GM18505 (cell line): ENCODE data around the gene COL19A1.
A peak's percentile ranks its signal among the peaks of the same experiment; 100 is the strongest.

Source experiments
- ATAC-seq: cut with Tn5 transposase; IDR thresholded peaks from one replicate; pipeline ENCODE4 v1.9.1; 2021; ENCODE audit not compliant: unreplicated experiment
- POLR2A ChIP-seq: IDR thresholded peaks from 4 replicates; pipeline ENCODE4 v1.6.1; 2011; ENCODE audit warnings: borderline replicate concordance; ENCODE audit not compliant: insufficient read depth, insufficient read length; ENCODE audit errors: extremely low read depth

The COL19A1 gene

DNA sequence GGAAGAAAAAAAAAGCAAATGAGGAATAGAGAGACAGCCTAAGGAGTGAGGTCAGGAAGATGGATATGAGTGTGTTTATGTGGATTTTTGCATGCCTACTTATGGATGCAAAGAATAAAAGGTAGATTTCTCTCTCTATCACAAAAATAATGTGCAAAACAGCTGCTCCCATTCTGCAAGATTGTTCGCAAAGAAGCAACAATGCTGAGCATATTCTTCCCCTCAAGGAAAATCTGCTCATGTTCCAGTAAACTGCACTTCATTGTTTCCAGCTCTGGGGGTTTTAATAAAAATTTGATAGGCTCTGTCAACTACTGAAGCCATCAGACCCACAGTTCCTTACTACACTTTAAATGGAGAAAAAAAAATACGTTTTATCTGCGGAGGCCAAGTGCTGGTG is 259.2 kb downstream of the COL19A1 start:
- no peak for TF ChIP-seq POLR2A

DNA sequence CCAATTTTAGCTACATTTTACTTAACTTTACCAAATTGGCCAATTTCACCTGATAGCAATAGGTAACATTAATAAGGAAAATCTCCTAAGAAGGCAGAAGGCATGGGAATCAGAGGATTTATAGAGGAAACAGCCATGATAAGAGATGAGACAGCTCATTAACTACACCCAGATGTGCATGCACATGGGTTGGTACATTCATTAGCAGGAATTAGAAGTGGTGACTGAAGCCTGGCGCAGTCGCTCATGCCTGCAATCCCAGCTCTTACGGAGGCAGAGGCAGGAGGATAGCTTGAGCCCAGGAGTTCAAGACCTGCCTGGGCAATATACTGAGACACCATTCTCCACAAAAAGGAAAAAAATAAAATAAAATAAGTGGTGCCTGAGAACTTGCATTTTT is 263.0 kb downstream of the COL19A1 start:
- TF ChIP-seq POLR2A = no peak
- no peak for ATAC-seq

More for the DNA sequence above, 259.2 kb downstream of the COL19A1 start:
- no peak for ATAC-seq

DNA sequence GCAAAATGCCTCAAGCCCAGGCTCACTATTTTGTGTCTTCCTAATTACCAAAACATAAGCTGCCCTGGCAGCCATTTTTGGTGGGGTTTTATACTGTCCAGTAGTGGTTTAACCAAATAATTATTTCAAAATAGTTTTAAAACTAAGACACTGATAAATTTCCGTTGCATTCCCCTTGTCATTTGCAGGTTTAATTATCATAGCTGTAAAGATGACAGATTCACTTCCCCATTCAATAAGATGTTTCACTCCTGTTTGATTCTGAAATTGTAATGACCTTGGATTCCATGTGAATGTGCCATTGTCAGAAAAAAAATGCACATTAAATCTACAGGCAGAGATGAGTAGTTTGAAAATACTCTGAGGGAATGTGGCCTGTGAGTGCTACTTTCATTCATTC is 264.5 kb downstream of the COL19A1 start:
- no peak for ATAC-seq
- TF ChIP-seq POLR2A = no peak

DNA sequence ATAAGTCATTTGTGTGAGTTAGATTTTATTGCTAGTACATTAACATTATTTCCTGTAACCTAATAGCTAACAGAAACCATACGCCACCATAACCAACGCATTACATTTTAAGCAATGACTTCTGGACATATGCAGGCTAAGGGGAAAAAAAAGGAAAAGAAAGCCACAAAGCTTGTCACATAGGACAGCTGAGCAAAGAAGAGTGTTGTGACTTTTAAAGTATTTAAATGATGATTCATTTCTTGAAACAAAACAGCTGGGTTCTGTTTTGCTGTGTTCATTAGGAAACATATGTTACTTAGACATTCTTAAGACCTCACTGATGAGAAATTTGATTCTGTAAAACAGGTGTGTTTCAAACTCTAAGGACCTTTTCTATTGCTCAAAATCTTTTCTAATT is 265.2 kb downstream of the COL19A1 start:
- no peak for TF ChIP-seq POLR2A
- ATAC-seq = peak; percentile 93

DNA sequence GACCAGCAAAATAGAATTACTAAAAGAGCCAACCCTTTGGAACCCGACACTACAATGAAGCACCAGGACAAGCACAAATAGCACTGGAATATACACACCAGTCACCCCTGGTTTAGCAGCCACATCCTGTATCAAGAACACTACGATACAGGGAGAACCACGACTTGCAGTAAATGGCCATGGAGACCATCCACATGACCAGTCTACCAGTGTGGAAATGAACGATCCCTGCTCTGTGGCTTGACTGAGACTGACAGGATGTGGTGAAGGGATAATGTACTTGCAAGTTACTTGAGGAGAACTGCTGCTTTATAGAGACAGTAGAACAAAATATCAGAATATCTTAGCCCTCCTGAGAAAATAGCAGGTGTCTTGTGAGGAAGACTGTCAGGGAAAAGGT is 266.9 kb downstream of the COL19A1 start:
- no peak for ATAC-seq
- TF ChIP-seq POLR2A = no peak

DNA sequence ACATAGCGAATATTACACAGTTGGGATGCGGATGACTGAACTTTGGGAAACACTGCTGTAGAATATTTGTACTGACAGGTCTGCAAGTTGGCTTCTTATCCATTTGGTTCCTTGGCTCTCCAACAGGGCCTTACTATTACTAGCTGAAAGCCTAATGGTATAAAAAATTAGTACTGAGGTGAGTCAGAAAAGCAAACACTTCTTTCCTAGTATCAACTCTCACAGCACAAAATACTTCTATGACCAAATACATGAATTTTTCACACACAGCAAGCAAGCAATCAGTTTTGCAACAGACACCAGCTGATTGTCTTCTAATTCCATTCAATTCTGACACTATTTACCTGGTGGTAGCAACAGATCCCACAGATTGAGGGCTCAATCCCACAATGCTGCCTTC is 268.2 kb downstream of the COL19A1 start:
- TF ChIP-seq POLR2A = no peak
- ATAC-seq = no peak

DNA sequence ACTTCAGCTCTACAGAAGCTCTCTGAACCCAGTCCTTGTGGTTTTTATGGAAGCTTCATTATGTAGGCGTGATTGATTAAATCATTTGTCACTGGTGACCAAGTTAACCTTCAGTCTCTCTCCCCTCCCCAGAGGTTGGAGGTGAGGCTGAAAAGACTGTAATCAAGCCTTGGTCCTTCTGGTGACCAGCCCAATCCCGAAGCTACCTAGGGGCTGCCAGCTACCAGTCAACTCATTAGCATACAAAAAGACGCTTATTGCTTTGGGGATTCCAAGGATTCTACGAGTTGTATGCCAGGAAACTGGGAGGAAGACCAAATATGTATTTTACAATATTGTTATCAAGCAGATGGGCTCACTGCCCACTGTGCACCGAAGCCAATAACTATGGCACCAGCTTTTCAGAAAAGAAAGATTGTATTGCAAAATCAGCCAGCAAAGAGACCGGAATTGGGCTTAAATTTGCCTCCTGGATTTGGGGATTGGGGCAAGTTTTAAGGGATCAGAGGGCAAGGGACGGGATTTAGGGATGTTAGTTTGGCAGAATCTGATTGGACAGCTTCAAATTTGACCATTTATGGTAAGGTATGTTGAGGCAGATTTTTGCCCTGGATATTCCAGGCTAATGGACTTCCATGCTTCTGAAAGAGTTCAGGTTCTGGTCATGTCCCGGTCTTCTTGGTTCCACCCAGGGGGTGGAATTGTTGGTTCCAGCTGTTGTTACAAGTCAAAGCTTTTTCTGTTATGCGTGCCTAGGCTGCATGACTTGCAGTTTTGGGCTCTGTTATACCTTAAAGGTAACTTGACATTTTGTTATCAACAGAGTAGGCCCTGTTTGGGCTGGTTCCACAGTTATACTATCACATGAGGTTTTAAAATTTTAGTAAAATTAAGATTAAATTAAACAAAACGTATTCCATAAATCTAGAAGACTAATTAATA is 269.1 kb downstream of the COL19A1 start:
- no peak for ATAC-seq
- TF ChIP-seq POLR2A = no peak

DNA sequence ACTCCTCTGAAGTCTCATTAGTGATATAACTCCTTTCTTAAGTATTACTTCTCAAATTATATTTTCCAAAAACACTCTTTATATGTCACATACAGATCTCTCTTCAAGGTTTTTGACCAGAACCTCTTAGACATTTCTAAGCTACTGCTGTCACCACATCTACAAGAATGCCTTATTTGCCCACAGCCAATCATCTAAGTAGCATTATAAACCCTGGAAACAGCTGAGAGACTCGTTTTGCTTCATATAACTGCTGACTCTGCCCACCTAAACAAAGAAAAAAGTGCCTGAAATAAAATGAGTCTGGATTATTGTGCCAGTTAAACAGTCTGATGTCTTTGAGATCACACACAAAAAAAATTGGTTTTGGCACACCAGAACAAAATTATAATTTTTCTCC is 270.6 kb downstream of the COL19A1 start:
- no peak for ATAC-seq
- TF ChIP-seq POLR2A = no peak

DNA sequence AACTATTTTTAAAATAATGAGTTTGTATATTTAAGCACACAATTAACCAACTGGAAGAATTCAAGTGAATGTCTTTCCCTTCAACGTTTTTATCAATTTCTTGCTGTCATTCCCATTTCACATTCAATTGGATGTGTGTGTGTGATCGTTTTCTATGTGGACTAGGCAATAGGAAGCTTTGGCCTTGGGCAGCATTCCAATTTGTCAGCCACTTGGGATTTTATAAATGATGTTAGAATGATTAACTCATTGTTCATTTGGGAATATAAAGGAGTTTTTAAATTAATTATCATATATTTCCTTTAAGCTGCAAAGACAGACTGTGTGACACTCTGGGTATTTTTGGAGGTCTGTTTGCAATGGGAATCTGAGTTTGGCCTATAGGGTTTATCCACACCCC is 274.1 kb downstream of the COL19A1 start:
- TF ChIP-seq POLR2A = no peak
- ATAC-seq = no peak

DNA sequence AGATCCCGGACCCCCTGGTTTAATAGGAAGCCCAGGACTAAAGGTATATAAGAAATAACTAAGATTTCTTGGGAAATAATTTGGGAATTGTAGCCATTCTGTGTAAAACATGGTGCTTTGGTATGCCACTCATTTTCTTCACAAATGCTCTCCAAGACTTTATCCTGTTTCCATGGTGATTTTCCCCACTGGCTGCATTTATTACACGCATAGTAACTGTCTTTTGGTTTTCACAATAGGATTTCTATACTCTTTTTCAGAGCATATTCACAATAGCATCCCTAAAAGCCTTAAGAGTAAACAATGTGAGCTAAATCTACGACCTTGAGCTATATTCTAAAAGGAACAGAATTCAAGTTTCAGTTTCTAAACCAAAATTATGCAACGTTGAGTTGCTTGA is 275.7 kb downstream of the COL19A1 start:
- TF ChIP-seq POLR2A = no peak
- ATAC-seq = no peak

DNA sequence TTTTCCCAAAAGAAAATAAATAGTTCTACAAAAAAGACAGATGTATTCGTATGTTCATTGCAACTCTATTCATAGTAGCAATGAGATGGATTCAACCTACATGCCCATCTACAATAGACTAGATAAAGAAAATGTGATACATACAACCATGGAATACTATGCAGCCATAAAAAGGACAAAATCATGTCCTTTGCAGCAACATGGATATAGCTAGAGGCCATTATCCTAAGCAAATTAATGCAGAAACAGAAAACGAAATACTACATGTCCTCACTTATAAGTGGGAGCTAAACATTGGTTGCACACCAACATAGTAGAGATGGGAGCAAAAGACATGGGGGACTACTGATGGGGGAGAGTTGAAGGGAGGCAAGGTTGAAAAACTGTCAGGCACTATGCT is 278.8 kb downstream of the COL19A1 start:
- ATAC-seq = no peak
- no peak for TF ChIP-seq POLR2A

DNA sequence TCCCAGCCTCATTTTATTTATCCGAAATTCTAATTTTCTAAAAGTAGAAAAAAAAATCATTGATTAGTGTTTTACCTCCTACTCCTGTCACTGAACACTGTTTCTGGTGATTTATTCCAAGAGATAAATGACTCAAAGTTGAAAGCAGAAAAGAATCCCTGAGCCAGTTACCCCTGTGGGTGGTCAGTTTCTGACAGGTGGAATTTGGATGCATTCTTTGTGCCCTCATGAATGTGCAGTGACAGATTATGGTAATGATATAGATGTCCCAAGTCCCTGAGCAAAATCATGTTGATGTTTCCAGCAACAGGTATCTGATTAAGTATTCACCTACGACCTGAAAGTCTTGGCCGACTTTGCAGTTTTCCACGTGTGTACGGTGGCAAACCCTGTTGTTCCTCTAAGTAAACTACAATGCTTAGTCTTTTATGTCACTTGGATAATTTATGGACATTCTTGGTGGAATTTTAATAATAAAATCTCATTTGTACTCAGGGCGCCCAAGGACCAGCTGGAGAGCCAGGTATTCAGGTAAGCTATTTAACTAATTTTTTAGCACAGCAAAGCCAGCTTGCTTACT is 282.9 kb downstream of the COL19A1 start:
- ATAC-seq = no peak
- no peak for TF ChIP-seq POLR2A

DNA sequence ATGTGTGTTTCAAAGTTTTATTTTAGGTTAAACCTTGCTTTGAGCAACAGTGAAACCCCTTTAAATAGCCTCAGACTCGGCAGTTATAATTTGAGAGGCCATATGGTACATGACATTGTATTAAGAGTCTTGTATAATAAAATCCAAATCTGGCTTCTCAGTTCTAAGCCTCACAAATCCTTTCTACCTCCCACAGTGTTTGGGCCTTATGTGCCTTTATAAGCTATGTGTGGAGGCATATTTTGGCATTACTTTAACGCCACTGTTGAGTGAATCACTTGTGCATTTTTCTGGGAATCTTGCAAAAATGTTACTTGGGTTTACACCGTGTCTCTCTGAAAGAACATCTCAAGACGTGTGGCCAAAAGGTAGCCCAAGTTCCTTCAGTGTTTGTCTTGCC is 284.2 kb downstream of the COL19A1 start:
- no peak for ATAC-seq
- TF ChIP-seq POLR2A = no peak

DNA sequence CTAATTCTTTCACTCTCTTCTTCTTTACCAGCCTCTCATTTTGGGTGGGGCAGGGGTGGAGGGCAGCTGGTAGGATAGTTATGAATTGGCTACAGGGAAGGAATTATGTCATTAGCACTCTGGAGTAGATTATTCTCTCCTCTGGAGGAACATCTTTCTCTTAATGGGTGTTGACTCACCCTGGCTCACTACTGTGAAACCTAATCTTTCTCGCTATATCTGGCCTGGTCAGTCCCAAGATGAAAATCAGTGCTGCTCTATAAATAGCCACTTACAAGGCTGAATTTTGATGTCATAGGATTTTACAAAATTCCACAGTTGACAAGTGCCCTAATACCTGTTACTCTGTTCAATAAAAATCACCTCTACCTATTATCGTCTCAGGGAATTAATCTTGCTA is 285.3 kb downstream of the COL19A1 start:
- TF ChIP-seq POLR2A = no peak
- ATAC-seq = no peak
